Cardiac muscle cell (in vitro differentiated cells and primary cell): Measurements from ENCODE around the gene SPTLC3. TPM values are rescaled to one million over a fixed set of nuclear protein-coding genes. Genes with fewer than 3 reads are reported as not detected.
A peak's percentile ranks its signal among the peaks of the same experiment; 100 is the strongest.

Source experiments
- DNase-seq, 2 donors: peaks; one replicate each; pipeline versions ENCODE4 v3.0.0 to v3.0.0-alpha.2; 2010 to 2017; ENCODE audit warnings: low read depth in 1 of 2, low spot score in 1 of 2
- H3K27ac ChIP-seq: fragments of 200-600 bp; sonication (generic); 2 replicates; pipeline ENCODE4 v1.5.1; 2016
- H3K27me3 ChIP-seq: fragments of 200-600 bp; sonication (generic); 2 replicates; pipeline ENCODE4 v1.6.0; 2016; ENCODE audit warnings: control low read depth
- H3K36me3 ChIP-seq: fragments of 200-600 bp; sonication (generic); 2 replicates; pipeline ENCODE4 v1.5.1; 2016; ENCODE audit warnings: control low read depth
- H3K4me1 ChIP-seq: fragments of 200-600 bp; sonication (generic); 2 replicates; pipeline ENCODE4 v1.8.1; 2017; ENCODE audit warnings: low read depth, mild to moderate bottlenecking, mixed run types
- H3K4me3 ChIP-seq: fragments of 200-600 bp; sonication (generic); 2 replicates; pipeline ENCODE4 v1.5.1; 2016; ENCODE audit warnings: mild to moderate bottlenecking
- H3K9me3 ChIP-seq: fragments of 200-600 bp; sonication (generic); 2 replicates; pipeline ENCODE4 v1.5.1; 2017; ENCODE audit warnings: low read depth, mild to moderate bottlenecking, control low read depth
- CTCF ChIP-seq: IDR thresholded peaks from 2 replicates; pipeline ENCODE4 v1.5.1; 2012; ENCODE audit warnings: low read depth, mild to moderate bottlenecking, low read length
- polyA plus RNA-seq: library from polyadenylated mRNA; unstranded; fragments of >200 nt; fragmentation: Nextera tagmentation; extraction: Ambion mirVana; gene quantifications from 2 replicates; pipeline ENCODE4 v1.2.1, GENCODE V29; 2016
- total RNA-seq: library from RNA; depleted of rRNA; stranded (reverse); fragments of >200 nt; gene quantifications from 2 replicates; pipeline ENCODE4 v1.2.3, GENCODE V29; 2016

SPTLC3 gene
- total and polyA plus RNA-seq, 2 experiments from 2014 or later: 2.2 to 6.2 TPM

GRCh38 chr20:13147071-13147963, 138.5 kb downstream of the SPTLC3 start:
- H3K36me3 ChIP-seq: no peaks in the 10 kb centered on the region
- H3K9me3 ChIP-seq: no peaks in the 10 kb centered on the region
- H3K4me3 ChIP-seq: no peak overlapping the region
- H3K27me3 ChIP-seq: no peaks in the 10 kb centered on the region
- peaks cover 17% of the 10 kb centered on the region for H3K4me1 ChIP-seq
- no peak for TF ChIP-seq CTCF
- peak overlapping the region; percentile 95 for H3K27ac ChIP-seq
- peak in 1 of 2 donors; percentile 86 for DNase-seq

GRCh38 chr20:13147971-13148370, 139.2 kb downstream of the SPTLC3 start:
- Histone ChIP-seq H3K27me3 (no peaks in the 10 kb centered on the region), H3K27ac (peak overlapping the region; percentile 95), H3K9me3 (no peaks in the 10 kb centered on the region), H3K36me3 (no peaks in the 10 kb centered on the region), H3K4me1 (peaks cover 17% of the 10 kb centered on the region), H3K4me3 (no peak overlapping the region)
- no peak for TF ChIP-seq CTCF
- no peak for DNase-seq

- no peak for TF ChIP-seq CTCF
- H3K27me3 ChIP-seq: no peaks in the 10 kb centered on the region
Observed at GRCh38 chr20:13148402-13148801, 139.6 kb downstream of the SPTLC3 start.

GRCh38 chr20:13148961-13149360, 140.2 kb downstream of the SPTLC3 start:
- no peaks in the 10 kb centered on the region for H3K27me3 ChIP-seq
- H3K36me3 ChIP-seq: no peaks in the 10 kb centered on the region
- H3K9me3 ChIP-seq: no peaks in the 10 kb centered on the region
- no peak overlapping the region for H3K4me3 ChIP-seq
- TF ChIP-seq CTCF: no peak
- no peak for DNase-seq
- H3K4me1 ChIP-seq: peaks cover 17% of the 10 kb centered on the region
- H3K27ac ChIP-seq: no peak overlapping the region

More at GRCh38 chr20:13148402-13148801, 139.6 kb downstream of the SPTLC3 start:
- H3K27ac ChIP-seq: peak overlapping the region; percentile 95
- H3K9me3 ChIP-seq: no peaks in the 10 kb centered on the region
- no peak for DNase-seq
- no peak overlapping the region for H3K4me3 ChIP-seq
- H3K4me1 ChIP-seq: peaks cover 17% of the 10 kb centered on the region
- no peaks in the 10 kb centered on the region for H3K36me3 ChIP-seq

GRCh38 chr20:13149371-13150105, 140.8 kb downstream of the SPTLC3 start:
- H3K4me3 ChIP-seq: no peak overlapping the region
- no peaks in the 10 kb centered on the region for H3K27me3 ChIP-seq
- no peaks in the 10 kb centered on the region for H3K9me3 ChIP-seq
- H3K27ac ChIP-seq: no peak overlapping the region
- TF ChIP-seq CTCF: no peak
- DNase-seq: no peak
- H3K36me3 ChIP-seq: no peaks in the 10 kb centered on the region
- peaks cover 17% of the 10 kb centered on the region for H3K4me1 ChIP-seq
